A549 treated with AZD2906 at 1 μM for 4 hours (cell line): Measurements from ENCODE around the gene GRAMD4. TPM values are rescaled to one million over a fixed set of nuclear protein-coding genes. Genes with fewer than 3 reads are reported as not detected.

Experiments
- total RNA-seq: library from RNA; stranded (reverse); fragments of 200-300 nt; extraction: Qiagen RNA extraction; gene quantifications from 5 replicates; pipeline ENCODE4 v1.2.3, GENCODE V29; 2022

The GRAMD4 gene, protein sequence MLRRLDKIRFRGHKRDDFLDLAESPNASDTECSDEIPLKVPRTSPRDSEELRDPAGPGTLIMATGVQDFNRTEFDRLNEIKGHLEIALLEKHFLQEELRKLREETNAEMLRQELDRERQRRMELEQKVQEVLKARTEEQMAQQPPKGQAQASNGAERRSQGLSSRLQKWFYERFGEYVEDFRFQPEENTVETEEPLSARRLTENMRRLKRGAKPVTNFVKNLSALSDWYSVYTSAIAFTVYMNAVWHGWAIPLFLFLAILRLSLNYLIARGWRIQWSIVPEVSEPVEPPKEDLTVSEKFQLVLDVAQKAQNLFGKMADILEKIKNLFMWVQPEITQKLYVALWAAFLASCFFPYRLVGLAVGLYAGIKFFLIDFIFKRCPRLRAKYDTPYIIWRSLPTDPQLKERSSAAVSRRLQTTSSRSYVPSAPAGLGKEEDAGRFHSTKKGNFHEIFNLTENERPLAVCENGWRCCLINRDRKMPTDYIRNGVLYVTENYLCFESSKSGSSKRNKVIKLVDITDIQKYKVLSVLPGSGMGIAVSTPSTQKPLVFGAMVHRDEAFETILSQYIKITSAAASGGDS
- 17.7 to 25.9 TPM (median 22.2 TPM) in 5 replicates for total RNA-seq

GRCh38 chr22:46619830-46620501 is at the start of gene GRAMD4:
Gene GRAMD4 (plus strand): TSS chr22:46620386. CDS start chr22:46626800, 6,414 bp downstream.

Other genes starting within 250 kb of the GRAMD4 start
- gene CELSR1, start 82.8 kb upstream of the GRAMD4 start, total RNA-seq = 24.1 to 32.1 TPM (median 30.4 TPM) in 5 replicates
- gene CERK, start 117.9 kb downstream of the GRAMD4 start, total RNA-seq = 22.4 to 24.7 TPM (median 24.1 TPM) in 5 replicates
- 9.0 to 10.4 TPM (median 10.0 TPM) in 5 replicates for gene TBC1D22A, start 142.3 kb downstream of the GRAMD4 start, total RNA-seq